Breast epithelium (tissue), 4 donors: ENCODE results near the gene CD93. TPM values are rescaled to one million over a fixed set of nuclear protein-coding genes. Genes with fewer than 3 reads are reported as not detected.

Experiments
- DNase-seq, 2 donors: peaks; one replicate each; pipeline ENCODE4 v3.0.0-alpha.2; 2019; ENCODE audit warnings: low spot score in 2 of 2
- H3K27ac ChIP-seq, 2 donors: fragments of 200-600 bp; sonication (generic) in 1 of 2; one replicate each; pipeline ENCODE4 v1.5.1; 2016 to 2019; ENCODE audit warnings: mild to moderate bottlenecking in 1 of 2
- H3K27me3 ChIP-seq, 2 donors: fragments of 200-600 bp; sonication (generic) in 1 of 2; one replicate each; pipeline versions ENCODE4 v1.5.1 to v1.6.0; 2017 to 2019; ENCODE audit warnings: control low read depth in 1 of 2, mild to moderate bottlenecking in 1 of 2
- H3K36me3 ChIP-seq: fragments of 200-600 bp; one replicate; pipeline ENCODE4 v1.5.1; 2019
- H3K4me1 ChIP-seq, 2 donors: fragments of 200-600 bp; sonication (generic); one replicate each; pipeline ENCODE4 v1.5.1; 2016 to 2019; ENCODE audit warnings: control low read depth in 1 of 2
- H3K4me3 ChIP-seq, 3 donors: fragments of 200-600 bp; sonication (generic); 1 replicate in 2 of 3; 2 replicates in 1 of 3; pipeline ENCODE4 v1.5.1; 2016 to 2019; ENCODE audit warnings: mild to moderate bottlenecking in 3 of 3, moderate library complexity in 2 of 3
- H3K9me3 ChIP-seq, 2 donors: fragments of 200-600 bp; sonication (generic) in 1 of 2; one replicate each; pipeline ENCODE4 v1.5.1; 2016 to 2019; ENCODE audit warnings: control low read depth in 1 of 2
- CTCF ChIP-seq, 3 donors: fragments of 450-650 bp; IDR thresholded peaks; one replicate each; pipeline ENCODE4 v1.5.1; 2016 to 2017; ENCODE audit warnings: antibody characterized with exemption in 3 of 3, mild to moderate bottlenecking in 3 of 3, moderate library complexity in 3 of 3
- POLR2A ChIP-seq: fragments of 450-650 bp; IDR thresholded peaks from one replicate; pipeline ENCODE4 v1.6.1; 2016; ENCODE audit warnings: antibody characterized with exemption, mild to moderate bottlenecking, moderate library complexity
- POLR2AphosphoS5 ChIP-seq, 3 donors: sonication (generic); formaldehyde crosslinking; IDR thresholded peaks; one replicate each; pipeline ENCODE4 v1.6.1; 2017; ENCODE audit warnings: antibody characterized with exemption in 3 of 3
- intact Hi-C: fragments of 100-400 bp; cut with DNase I; formaldehyde crosslinking; loops from one replicate; pipeline ENCODE4 v1.15.1; 2023; ENCODE audit warnings: low total_unique reads
- total RNA-seq, 3 donors: library from RNA; depleted of rRNA; stranded (reverse); fragments of >200 nt; gene quantifications; one replicate each; pipeline ENCODE4 v1.1.0, GENCODE V29; 2016

The CD93 gene
- total RNA-seq, 3 donors from 2014 or later, result 19.2 to 64.9 (median 36.5) TPM

- H3K4me3 ChIP-seq, result peak overlapping the region; percentile 33 to 59 (median 35)
- H3K9me3 ChIP-seq, result no peaks in the 10 kb centered on the region
- no peaks in the 10 kb centered on the region for H3K36me3 ChIP-seq
- DNase-seq, result no peak
- H3K4me1 ChIP-seq, result no peaks in the 10 kb centered on the region
- intact Hi-C loops, result no loop called here
- peak overlapping the region; percentile 65 to 92 for H3K27ac ChIP-seq
- TF ChIP-seq POLR2A, result no peak
- no peak for TF ChIP-seq CTCF (IDR thresholded peaks at IDR 0.05)
- no peak for TF ChIP-seq POLR2AphosphoS5 (IDR thresholded peaks at IDR 0.05)
- no peaks in the 10 kb centered on the region for H3K27me3 ChIP-seq
Observed at GRCh38 chr20:23083553-23084220, 2.4 kb downstream of the CD93 start.

GRCh38 chr20:23082846-23083552 lies 3.1 kb downstream of the CD93 start:
- no peaks in the 10 kb centered on the region for H3K9me3 ChIP-seq
- H3K4me3 ChIP-seq, result peak overlapping the region; percentile 33 to 59 (median 35)
- H3K27me3 ChIP-seq, result no peaks in the 10 kb centered on the region
- intact Hi-C loops, result no loop called here
- DNase-seq, result no peak
- H3K27ac ChIP-seq, result peak overlapping the region; percentile 65 to 92
- H3K36me3 ChIP-seq, result no peaks in the 10 kb centered on the region
- no peaks in the 10 kb centered on the region for H3K4me1 ChIP-seq
- TF ChIP-seq POLR2AphosphoS5 (IDR thresholded peaks at IDR 0.05), result peak in 1 of 3 donors; percentile 50
- no peak for TF ChIP-seq CTCF (IDR thresholded peaks at IDR 0.05)
- TF ChIP-seq POLR2A, result no peak

GRCh38 chr20:23081263-23081819 lies 4.8 kb downstream of the CD93 start:
- no peaks in the 10 kb centered on the region for H3K4me1 ChIP-seq
- peak overlapping the region in 2 of 3 donors; percentile 35 to 59 for H3K4me3 ChIP-seq
- TF ChIP-seq POLR2AphosphoS5 (IDR thresholded peaks at IDR 0.05) (no peak), CTCF (IDR thresholded peaks at IDR 0.05) (no peak), POLR2A (no peak)
- intact Hi-C loops, result no loop called here
- H3K36me3 ChIP-seq, result no peaks in the 10 kb centered on the region
- DNase-seq, result no peak
- no peaks in the 10 kb centered on the region for H3K9me3 ChIP-seq
- no peaks in the 10 kb centered on the region for H3K27me3 ChIP-seq
- no peak overlapping the region for H3K27ac ChIP-seq

GRCh38 chr20:23080521-23080920 lies 5.6 kb downstream of the CD93 start:
- no peak for DNase-seq
- H3K36me3 ChIP-seq, result no peaks in the 10 kb centered on the region
- intact Hi-C loops, result no loop called here
- no peaks in the 10 kb centered on the region for H3K4me1 ChIP-seq
- no peaks in the 10 kb centered on the region for H3K27me3 ChIP-seq
- H3K9me3 ChIP-seq, result no peaks in the 10 kb centered on the region
- no peak overlapping the region for H3K4me3 ChIP-seq
- TF ChIP-seq POLR2A, result no peak
- TF ChIP-seq POLR2AphosphoS5 (IDR thresholded peaks at IDR 0.05), result no peak
- TF ChIP-seq CTCF (IDR thresholded peaks at IDR 0.05), result no peak
- no peak overlapping the region for H3K27ac ChIP-seq

GRCh38 chr20:23079926-23080325 lies 6.2 kb downstream of the CD93 start:
- Histone ChIP-seq H3K4me1 (no peaks in the 10 kb centered on the region), H3K9me3 (no peaks in the 10 kb centered on the region), H3K27me3 (no peaks in the 10 kb centered on the region), H3K27ac (no peak overlapping the region), H3K4me3 (no peak overlapping the region), H3K36me3 (no peaks in the 10 kb centered on the region)
- intact Hi-C loops, result no loop called here
- no peak for DNase-seq
- TF ChIP-seq POLR2AphosphoS5 (IDR thresholded peaks at IDR 0.05) (no peak), CTCF (IDR thresholded peaks at IDR 0.05) (no peak), POLR2A (no peak)
